ENCODE data around the gene DLG2. TPM values are rescaled to one million over a fixed set of nuclear protein-coding genes. Genes with fewer than 3 reads are reported as not detected.

The DLG2 gene
- total and polyA plus RNA-seq, 2 of the 4 experiments (the other 2 are of a cell fraction) = 0.31 to 0.36 TPM

GRCh38 chr11:83938148-83938547 lies 1689.0 kb downstream of the DLG2 start:
- Histone ChIP-seq H3K36me3 (ENCODE audit: control insufficient read depth, insufficient read depth, low read length) (no peaks in the 10 kb centered on the region), H3K9ac (ENCODE audit: low read depth, low read length) (no peak overlapping the region), H3K27me3 (ENCODE audit: control insufficient read depth, insufficient read depth, low read length) (no peaks in the 10 kb centered on the region), H3K14ac (replicated peaks; ENCODE audit: low read depth, low read length) (no peak overlapping the region), H3K9me1 (ENCODE audit: insufficient read depth, low read length) (no peaks in the 10 kb centered on the region), H4K91ac (ENCODE audit: insufficient read depth, low read depth, low read length) (no peak overlapping the region), H3K4ac (ENCODE audit: low read depth, low read length) (no peak overlapping the region), H2BK20ac (ENCODE audit: low read depth, low read length) (no peak overlapping the region), H3K4me2 (ENCODE audit: low read depth, low read length) (no peak overlapping the region), H4K20me1 (ENCODE audit: insufficient read depth, low read length) (no peaks in the 10 kb centered on the region), H3K9me3 (ENCODE audit: control insufficient read depth, insufficient read depth, low read length) (no peaks in the 10 kb centered on the region), H2BK15ac (ENCODE audit: low read depth, low read length) (no peak overlapping the region), H3K23ac (ENCODE audit: low read depth, low read length) (no peak overlapping the region), H4K8ac (ENCODE audit: low read depth in 2 of 2, low read length in 2 of 2) (no peak overlapping the region), H2AK9ac (replicated peaks; ENCODE audit: low read depth, low read length, poor library complexity) (no peak overlapping the region), H2AK5ac (ENCODE audit: low read depth, low read length) (no peak overlapping the region), H3K27ac (ENCODE audit: insufficient read depth, low read length) (no peak overlapping the region), H2BK120ac (ENCODE audit: low read depth, low read length) (no peak overlapping the region), H3K4me3 (ENCODE audit: insufficient read depth, low read depth, low read length) (no peak overlapping the region), H3K4me1 (ENCODE audit: control insufficient read depth, insufficient read depth, low read length) (no peaks in the 10 kb centered on the region), H3K56ac (ENCODE audit: extremely low read depth, insufficient read depth, low read length) (no peak overlapping the region), H3K18ac (ENCODE audit: low read depth, low read length) (no peak overlapping the region), H3K79me1 (ENCODE audit: low read depth in 1 of 2, low read length in 2 of 2) (no peaks in the 10 kb centered on the region), H4K5ac (ENCODE audit: low read depth, low read length) (no peak overlapping the region), H2BK5ac (ENCODE audit: low read depth, low read length, poor library complexity, severe bottlenecking) (no peak overlapping the region), H2AFZ (replicated peaks; ENCODE audit: low read length, poor library complexity) (no peak overlapping the region)
- dilution Hi-C loops (cut with HindIII; ENCODE audit: low sequenced_read_pairs, unreplicated experiment) (no loop called here), intact Hi-C loops (cut with micrococcal nuclease) (no loop called here), in situ Hi-C loops (cut with MboI; ENCODE audit: low sequenced_read_pairs) (no loop called here)
- BruUV-seq (replicated peaks) = no TSS peak
- ChIA-PET POLR2A (ENCODE audit: unreplicated experiment) (no interaction called here), CTCF (no interaction called here)
- ATAC-seq (ENCODE audit: low read depth) = no peak
- no peak for DNase-seq
- WGBS, 2 experiments (ENCODE audit: extremely low coverage in 2 of 2, insufficient read length in 1 of 2) = no CpG with 5 or more reads among the region's 1 CpG
- TF ChIP-seq CHD1 (IDR thresholded peaks at IDR 0.05; ENCODE audit: low read depth, low read length) (no peak), POLR2A (IDR thresholded peaks at IDR 0.05; ENCODE audit: low read depth, low read length) (no peak), BHLHE40 (IDR thresholded peaks at IDR 0.05; ENCODE audit: low read depth, low read length) (no peak), SMC3 (IDR thresholded peaks at IDR 0.05; ENCODE audit: low read depth, low read length) (no peak), NFE2L2 (IDR thresholded peaks at IDR 0.05; ENCODE audit: low read depth, low read length) (no peak), RCOR1 (IDR thresholded peaks at IDR 0.05; ENCODE audit: insufficient replicate concordance, low read length) (no peak), MAZ (IDR thresholded peaks at IDR 0.05; ENCODE audit: borderline replicate concordance, low read depth, low read length) (no peak), CTCF (conservative IDR thresholded peaks at IDR 0.05; ENCODE audit: low read depth, low read length) (no peak), MXI1 (IDR thresholded peaks at IDR 0.05; ENCODE audit: borderline replicate concordance, low read depth, low read length) (no peak), USF2 (IDR thresholded peaks at IDR 0.05; ENCODE audit: low read depth, low read length) (no peak), ELK1 (IDR thresholded peaks at IDR 0.05; ENCODE audit: borderline replicate concordance, low read depth, low read length) (no peak), MAFK (IDR thresholded peaks at IDR 0.05; ENCODE audit: low read depth, low read length) (no peak), RFX5 (IDR thresholded peaks at IDR 0.05; ENCODE audit: low read depth, low read length) (no peak)

Measured in IMR-90 (cell line).